ENCODE measurements around the gene ZBTB46.

- TF ChIP-seq, protein P1, sequence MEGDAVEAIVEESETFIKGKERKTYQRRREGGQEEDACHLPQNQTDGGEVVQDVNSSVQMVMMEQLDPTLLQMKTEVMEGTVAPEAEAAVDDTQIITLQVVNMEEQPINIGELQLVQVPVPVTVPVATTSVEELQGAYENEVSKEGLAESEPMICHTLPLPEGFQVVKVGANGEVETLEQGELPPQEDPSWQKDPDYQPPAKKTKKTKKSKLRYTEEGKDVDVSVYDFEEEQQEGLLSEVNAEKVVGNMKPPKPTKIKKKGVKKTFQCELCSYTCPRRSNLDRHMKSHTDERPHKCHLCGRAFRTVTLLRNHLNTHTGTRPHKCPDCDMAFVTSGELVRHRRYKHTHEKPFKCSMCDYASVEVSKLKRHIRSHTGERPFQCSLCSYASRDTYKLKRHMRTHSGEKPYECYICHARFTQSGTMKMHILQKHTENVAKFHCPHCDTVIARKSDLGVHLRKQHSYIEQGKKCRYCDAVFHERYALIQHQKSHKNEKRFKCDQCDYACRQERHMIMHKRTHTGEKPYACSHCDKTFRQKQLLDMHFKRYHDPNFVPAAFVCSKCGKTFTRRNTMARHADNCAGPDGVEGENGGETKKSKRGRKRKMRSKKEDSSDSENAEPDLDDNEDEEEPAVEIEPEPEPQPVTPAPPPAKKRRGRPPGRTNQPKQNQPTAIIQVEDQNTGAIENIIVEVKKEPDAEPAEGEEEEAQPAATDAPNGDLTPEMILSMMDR (IDR thresholded peaks at IDR 0.05; ENCODE audit: borderline replicate concordance, extremely low read depth, low read length, poor library complexity, severe bottlenecking) = no peak
- TF ChIP-seq EZH2 (IDR thresholded peaks at IDR 0.05; ENCODE audit: borderline replicate concordance, low read depth, low read length, severe bottlenecking) = no peak
Measured at GRCh38 chr20:63814891-63815614, 16.0 kb downstream of the ZBTB46 start.

All from DND-41 (cell line).